ENCODE results near the gene LRBA.

GRCh38 chr4:150248181-150248580, 766.9 kb downstream of the LRBA start:
- TF ChIP-seq, protein P1, sequence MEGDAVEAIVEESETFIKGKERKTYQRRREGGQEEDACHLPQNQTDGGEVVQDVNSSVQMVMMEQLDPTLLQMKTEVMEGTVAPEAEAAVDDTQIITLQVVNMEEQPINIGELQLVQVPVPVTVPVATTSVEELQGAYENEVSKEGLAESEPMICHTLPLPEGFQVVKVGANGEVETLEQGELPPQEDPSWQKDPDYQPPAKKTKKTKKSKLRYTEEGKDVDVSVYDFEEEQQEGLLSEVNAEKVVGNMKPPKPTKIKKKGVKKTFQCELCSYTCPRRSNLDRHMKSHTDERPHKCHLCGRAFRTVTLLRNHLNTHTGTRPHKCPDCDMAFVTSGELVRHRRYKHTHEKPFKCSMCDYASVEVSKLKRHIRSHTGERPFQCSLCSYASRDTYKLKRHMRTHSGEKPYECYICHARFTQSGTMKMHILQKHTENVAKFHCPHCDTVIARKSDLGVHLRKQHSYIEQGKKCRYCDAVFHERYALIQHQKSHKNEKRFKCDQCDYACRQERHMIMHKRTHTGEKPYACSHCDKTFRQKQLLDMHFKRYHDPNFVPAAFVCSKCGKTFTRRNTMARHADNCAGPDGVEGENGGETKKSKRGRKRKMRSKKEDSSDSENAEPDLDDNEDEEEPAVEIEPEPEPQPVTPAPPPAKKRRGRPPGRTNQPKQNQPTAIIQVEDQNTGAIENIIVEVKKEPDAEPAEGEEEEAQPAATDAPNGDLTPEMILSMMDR (IDR thresholded peaks at IDR 0.05; ENCODE audit: extremely low read depth in 1 of 2, insufficient read depth in 1 of 2, low read depth in 1 of 2, low read length in 2 of 2): no peak
- TF ChIP-seq, protein P2, sequence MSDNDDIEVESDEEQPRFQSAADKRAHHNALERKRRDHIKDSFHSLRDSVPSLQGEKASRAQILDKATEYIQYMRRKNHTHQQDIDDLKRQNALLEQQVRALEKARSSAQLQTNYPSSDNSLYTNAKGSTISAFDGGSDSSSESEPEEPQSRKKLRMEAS (IDR thresholded peaks at IDR 0.05; ENCODE audit: insufficient read depth, insufficient read length): no peak
- TF ChIP-seq EZH2 (IDR thresholded peaks at IDR 0.05; ENCODE audit: borderline replicate concordance, low read depth, low read length, severe bottlenecking) (no peak), FOS (IDR thresholded peaks at IDR 0.05; ENCODE audit: borderline replicate concordance, insufficient read depth, low read length) (no peak), GATA2 (IDR thresholded peaks at IDR 0.05; ENCODE audit: insufficient read depth, insufficient read length, low read depth, low read length) (no peak), MYC (IDR thresholded peaks at IDR 0.05; ENCODE audit: low read depth, low read length) (no peak), POLR2A (IDR thresholded peaks at IDR 0.05; ENCODE audit: low read depth, low read length) (no peak), JUN (IDR thresholded peaks at IDR 0.05; ENCODE audit: borderline replicate concordance, insufficient read depth, insufficient read length, low read depth) (no peak)
